Renal cortical epithelial cell (primary cell): ENCODE measurements around the gene YIPF6. TPM values are rescaled to one million over a fixed set of nuclear protein-coding genes. Genes with fewer than 3 reads are reported as not detected.
"Not testable (repeated sequence)": the region's sequence is repeated elsewhere in the genome, so short reads cannot be mapped to it uniquely, and the experiment has no call there.

ENCODE experiments used
- DNase-seq: peaks from one replicate; pipeline ENCODE4 v3.0.0-alpha.2; 2011; ENCODE audit warnings: low read depth
- total RNA-seq: library from RNA; depleted of rRNA; stranded (reverse); fragments of >200 nt; gene quantifications from 2 replicates; pipeline ENCODE4 v1.2.3, GENCODE V29; 2014

The YIPF6 gene, protein sequence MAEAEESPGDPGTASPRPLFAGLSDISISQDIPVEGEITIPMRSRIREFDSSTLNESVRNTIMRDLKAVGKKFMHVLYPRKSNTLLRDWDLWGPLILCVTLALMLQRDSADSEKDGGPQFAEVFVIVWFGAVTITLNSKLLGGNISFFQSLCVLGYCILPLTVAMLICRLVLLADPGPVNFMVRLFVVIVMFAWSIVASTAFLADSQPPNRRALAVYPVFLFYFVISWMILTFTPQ
- total RNA-seq, result 43.7 and 44.8 TPM in 2 replicates

DNA sequence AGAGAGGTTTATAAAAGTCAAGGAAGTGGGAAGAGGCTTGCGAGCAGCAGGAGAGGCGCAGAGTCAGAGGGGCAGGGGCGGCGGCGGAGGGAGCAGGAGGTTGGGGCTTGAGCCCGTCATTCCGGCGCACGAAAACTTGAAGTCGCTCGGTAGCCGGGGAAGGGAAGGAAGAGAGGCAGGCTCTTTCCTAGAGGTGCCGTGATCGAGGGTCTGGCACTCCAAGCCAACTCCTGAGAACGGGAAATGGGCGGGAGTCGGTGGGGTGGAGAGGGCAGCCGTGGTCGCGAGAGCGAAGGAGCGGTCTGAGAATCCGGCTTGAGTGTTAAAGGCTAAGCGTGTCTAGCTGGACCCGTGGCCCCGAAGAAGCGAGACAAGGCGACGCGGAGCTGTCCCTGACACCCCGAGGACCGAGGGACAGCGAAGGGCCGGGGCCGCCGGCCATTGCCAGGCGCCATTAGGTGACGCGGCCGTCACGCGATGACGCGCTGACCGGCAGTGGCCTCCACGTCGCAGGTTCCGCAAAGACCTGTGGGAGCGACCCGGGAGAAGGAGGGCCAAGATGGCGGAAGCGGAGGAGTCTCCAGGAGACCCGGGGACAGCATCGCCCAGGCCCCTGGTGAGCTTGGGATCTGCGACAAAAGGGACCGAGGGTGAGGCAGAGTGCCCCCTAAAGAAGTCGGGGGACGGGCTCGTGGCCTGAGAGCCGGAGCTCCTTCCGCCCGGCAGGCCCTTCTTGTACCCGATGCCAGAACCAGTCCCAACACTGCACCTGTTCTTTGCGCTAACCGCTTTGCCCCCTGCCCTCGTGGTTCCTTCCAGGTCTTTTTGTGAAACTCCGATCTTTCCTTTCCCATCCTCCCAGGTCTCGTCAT, at the start of gene YIPF6:
Gene YIPF6 (plus strand): TSS at position 544 of the 872 bp plus-strand sequence. CDS start 16 bp downstream, at position 560.
- DNase-seq, result peak; percentile 39

DNA sequence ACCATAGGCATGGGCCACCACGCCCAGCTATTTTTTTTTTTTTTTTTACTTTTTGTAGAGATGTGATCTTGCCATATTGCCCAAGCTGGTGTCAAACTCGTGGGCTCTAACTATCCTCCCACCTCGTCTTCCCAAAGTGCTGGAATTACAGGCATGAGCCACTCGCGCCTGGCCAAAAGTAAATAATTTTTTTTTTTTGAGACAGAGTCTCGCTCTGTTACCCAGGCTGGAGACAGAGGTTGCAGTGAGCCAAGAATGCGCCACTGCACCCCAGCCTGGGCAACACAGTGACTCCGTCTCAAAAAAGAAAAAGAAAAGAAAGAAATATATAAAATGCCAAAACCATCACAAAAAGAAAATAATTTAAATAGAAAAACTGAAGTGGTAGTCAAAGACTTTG, 47.1 kb upstream of the YIPF6 start:
- DNase-seq, result no peak

DNA sequence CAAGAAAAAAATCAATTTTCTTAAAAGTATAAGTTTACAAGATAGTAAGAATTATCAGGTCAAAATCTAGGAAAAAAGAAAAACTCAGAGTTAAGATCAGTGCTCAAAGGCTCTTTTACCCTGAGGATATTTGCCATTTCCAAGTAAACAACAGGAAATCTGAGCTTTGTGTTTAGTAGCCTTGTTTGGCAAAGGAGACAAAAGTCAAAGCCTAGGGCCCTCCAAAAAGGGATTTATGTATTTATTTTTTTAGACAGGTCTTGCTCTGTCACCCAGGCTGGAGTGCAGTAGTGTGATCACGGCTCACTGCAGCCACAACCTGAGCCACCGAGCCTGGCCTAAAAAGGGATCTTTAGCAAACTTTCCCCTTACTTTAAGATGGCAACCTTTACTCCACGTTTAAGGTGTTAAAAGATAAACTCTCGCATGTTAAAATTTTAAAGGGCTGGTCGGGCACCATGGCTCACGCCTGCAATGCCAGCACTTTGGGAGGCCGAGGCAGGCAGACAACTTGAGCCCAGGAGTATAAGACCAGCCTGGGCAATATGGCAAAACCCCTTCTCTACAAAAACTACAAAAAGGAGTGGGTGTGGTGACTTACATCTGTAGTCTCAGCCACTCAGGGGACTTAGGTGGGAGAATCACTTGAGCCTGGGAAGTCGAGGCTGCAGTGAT, 44.2 kb upstream of the YIPF6 start:
- no peak for DNase-seq

DNA sequence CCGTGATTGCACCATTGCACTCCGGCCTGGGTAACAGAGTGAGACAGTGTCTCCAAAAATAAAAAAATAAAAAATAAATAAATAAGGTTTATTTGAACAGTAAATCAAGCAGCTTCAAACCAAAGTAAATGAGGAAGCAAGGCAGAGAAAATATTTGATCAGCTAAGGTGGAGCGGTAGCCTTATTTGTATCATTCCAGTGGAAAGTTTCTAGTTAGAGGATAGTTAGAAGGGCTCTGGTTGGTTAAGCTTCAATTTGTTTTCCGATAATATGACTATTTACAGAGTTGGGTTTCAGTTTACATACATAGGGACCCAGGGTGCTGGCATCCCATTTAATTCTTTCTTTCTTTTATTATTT, 43.7 kb upstream of the YIPF6 start:
- no peak for DNase-seq

DNA sequence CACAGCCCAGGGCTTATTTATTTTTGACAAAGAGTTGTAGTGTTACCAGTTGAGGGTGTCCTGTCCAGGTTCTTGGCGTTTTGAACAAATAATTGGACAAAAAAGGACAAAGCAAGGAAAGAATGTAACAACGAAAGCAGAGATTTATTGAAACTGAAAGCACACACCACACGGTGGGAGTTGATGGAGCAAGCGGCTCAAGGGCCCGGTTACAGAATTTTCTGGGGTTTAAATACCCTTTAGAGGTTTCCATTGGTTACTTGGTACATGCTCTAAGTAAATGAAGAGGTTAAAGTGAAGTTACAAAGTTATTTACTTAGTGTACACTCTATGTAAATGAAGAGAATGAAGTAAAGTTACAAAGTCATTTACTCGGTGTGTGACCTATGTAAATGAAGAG, 37.8 kb upstream of the YIPF6 start:
- no peak for DNase-seq

DNA sequence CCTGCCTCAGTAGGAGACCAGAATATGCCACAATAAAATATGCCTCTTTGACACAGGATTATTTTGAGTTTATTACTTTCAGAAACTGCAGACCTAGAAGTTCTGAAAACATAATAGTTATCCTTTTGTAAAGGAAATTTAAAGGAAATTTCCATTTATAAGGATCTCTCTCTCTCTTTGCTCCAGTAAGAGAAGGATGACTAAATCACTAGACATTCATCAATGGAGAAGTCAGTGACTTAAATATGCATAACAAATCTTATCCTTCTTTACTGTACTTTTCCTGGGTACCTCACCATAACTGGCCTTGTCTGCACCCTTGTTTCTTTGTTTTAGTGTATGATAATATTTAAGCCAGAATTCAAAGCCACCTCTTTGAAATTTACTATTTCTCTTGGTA, 37.3 kb upstream of the YIPF6 start:
- no peak for DNase-seq

DNA sequence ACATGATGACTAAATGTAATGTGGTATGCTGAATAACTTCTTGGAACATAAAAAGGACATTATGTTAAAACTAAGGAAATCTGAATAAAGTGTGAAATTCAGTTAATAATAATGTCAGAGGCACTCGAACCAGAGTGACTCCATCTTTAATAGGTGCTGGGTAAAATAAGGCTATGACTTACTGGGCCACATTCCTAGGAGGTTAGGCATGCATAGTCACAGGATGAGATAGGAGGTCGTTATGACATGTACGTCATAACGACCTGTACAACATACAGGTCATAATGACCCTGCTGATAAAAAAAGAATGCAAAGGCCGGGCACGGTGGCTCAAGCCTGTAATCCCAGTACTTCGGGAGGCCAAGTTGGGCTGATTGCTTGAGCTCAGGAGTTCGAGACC, 36.7 kb upstream of the YIPF6 start:
- DNase-seq, result no peak

DNA sequence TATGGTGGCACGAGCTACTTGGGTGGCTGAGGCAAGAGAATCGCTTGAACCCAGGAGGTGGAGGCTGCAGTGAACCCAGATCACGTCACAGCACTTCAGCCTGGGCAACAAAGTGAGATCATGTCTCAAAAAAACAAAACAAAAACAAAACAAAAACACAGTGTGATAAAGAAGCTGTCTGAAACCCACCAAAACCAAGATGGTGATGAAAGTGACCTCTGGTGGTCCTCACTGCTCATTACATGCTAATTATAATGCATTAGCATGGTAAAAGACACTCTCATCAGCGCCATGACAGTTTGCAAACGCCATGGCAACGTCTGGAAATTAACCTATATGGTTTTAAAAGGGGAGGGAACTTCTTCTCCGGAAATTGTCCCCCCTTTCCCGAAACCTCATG, 36.2 kb upstream of the YIPF6 start:
- DNase-seq, result peak; percentile 33

DNA sequence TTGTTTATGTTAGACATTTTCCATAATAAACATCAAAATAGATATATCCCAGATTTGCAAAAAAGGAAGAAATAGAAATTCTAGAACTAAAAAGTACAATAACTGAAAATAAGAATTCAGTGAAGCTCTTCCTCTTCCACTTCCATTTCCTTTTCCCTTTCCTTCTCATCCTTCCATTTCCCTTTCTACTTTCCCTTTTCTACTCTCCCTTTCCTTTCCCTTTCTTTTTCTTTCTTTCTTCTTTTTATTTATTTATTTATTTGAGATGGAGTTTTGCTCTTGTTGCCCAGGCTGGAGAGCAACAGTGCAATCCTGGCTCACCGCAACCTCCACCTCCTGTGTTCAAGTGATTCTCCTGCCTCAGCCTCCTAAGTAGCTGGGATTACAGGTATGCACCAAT, 35.0 kb upstream of the YIPF6 start:
- no peak for DNase-seq

DNA sequence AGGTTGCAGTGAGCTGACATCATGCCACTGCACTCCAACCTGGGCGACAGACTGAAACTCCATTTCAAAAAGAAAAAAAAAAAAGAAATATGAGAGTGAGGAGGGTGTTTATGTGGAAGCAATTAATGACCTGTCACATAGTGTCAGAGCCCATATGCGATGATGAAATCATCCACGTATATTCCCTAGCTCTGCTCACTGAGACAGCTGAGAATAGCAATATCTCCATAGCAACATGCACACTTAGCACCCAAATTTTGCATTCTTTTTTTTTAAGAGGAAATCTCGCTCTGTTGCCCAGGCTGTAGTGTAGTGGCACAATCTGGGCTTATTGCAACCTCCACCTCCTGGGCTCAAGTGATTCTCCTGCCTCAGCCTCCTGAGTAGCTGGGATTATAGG, 34.1 kb upstream of the YIPF6 start:
- no peak for DNase-seq

DNA sequence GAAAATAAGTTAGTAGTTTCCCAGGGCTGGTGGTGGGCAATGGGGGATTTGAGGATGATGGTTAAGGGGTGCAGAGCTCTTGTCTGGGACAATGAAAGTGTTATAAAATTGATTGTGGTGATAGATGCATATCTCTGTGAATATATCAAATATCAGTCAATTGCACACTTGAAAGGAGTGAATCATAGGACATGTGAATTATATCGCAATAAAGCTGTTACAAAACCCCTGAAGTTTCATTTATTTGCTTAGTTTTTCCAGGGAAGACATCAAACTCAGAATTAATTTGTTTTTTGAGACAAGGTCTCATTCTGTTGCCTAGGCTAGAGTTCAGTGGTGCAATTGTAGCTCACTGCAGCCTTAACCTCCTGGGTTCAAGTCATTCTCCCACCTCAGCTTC, 17.9 kb upstream of the YIPF6 start:
- DNase-seq, result no peak

DNA sequence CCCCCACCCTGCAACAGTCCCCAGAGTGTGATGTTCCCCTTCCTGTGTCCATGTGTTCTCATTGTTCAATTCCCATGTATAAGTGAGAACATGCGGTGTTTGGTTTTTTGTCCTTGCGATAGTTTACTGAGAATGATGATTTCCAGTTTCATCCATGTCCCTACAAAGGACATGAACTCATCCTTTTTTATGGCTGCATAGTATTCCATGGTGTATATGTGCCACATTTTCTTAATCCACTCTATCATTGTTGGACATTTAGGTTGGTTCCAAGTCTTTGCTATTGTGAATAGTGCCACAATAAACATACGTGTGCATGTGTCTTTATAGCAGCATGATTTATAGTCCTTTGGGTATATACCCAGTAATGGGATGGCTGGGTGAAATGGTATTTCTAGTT, 12.7 kb upstream of the YIPF6 start:
- not testable (repeated sequence) for DNase-seq

DNA sequence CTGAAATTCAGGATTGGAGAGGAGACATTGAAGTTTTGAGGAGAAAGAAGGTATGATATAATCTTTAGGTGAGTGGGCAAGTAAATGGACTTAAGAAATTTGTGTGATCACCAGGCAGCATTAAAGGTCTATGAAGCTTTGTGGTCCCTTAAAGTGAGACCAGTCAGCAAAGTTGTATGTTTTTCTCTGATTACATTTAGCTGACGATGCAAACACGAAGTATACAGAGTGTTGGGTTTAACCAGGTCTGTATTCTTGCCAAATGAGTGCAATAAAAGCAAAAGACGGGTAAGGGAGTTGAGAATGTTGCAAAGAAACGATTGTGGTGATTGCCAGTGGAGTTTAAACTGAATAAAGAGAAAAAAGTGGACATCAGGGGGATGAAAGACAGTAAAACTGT, 11.6 kb upstream of the YIPF6 start:
- DNase-seq, result no peak

DNA sequence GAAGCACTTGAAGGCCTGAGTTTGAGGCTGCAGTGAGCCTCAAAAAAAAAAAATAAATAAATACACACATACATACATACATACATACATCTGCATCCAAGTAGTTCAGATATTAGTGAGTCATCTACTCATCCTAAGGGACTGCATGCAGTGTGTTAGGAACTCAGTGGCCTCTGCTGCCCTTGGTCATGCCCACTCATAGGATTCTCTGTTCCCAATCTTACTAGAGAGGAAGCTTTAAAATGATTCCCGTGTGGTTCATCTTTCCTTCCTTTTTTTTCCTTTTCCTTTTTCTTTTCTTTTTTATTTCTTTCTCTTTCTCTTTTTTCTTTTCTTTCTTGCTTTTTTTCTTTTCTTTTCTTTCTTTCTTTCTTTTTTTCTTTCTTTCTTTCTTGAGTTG, 10.9 kb upstream of the YIPF6 start:
- DNase-seq, result no peak

DNA sequence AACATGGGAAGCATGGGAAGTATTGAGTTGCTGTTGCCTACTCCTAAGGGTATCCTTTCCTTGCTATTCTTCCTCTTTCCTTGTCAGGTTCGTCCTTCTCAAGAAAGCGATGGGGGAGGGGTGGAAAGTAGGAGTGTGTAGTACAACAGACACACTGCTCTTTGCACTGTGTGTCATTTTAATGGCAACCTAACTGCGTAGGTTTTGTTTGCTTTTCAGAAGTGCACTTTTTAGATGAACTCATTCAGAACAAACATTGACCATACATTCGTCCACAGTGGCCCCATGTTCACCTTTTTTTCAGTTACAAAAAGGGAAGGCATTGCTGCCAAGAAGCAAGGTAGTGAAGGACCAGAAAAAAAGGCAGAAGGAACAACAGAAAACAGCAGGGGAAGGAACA, 10.2 kb upstream of the YIPF6 start:
- DNase-seq, result no peak

DNA sequence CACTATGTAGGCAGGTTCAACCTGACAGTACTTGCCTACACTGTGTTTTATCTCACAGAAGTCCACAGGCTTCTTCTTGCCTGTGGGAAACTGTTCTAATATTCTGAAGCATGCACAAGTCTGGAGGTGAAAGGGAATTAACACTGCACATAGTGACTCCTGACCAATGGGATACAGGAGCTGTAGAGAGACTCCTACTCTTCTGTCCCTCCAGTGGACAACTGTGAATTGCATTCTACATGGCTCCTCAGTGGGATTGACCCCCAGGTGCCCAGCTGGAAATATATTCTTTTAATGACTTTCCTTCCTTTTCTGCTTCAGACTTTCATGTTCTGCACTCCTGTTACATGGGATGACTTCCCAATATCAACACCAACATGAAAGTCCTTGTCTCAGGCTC, 8.2 kb upstream of the YIPF6 start:
- DNase-seq, result peak; percentile 28

DNA sequence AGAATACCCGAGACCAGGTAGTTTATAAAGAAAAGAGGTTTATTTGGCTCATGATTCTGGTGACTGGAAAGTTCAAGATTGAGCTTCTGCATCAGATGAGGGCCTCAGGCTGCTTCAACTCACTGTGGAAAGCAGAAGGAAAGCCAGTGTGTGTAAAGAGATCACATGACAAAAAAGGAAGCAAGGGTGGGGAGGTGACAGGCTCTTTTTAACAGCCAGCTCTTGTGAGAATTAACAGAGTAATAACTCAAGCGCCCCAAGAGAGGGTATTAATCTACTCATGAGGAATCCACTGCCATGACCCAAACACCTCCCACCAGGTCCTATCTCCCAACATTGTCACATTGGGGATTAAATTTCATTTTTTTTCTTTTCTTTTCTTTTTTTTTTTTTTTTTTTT, 6.3 kb upstream of the YIPF6 start:
- no peak for DNase-seq

DNA sequence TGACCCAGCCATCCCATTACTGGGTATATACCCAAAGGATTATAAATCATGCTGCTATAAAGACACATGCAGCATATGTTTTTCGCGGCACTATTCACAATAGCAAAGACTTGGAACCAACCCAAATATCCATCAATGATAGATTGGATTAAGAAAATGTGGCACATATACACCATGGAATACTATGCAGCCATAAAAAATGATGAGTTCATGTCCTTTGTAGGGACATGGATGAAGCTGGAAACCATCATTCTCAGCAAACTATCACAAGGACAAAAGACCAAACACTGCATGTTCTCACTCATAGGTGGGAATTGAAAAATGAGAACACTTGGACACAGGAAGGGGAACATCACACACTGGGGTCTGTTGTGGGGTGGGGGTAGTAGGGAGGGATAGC, 5.1 kb upstream of the YIPF6 start:
- DNase-seq, result not testable (repeated sequence)

DNA sequence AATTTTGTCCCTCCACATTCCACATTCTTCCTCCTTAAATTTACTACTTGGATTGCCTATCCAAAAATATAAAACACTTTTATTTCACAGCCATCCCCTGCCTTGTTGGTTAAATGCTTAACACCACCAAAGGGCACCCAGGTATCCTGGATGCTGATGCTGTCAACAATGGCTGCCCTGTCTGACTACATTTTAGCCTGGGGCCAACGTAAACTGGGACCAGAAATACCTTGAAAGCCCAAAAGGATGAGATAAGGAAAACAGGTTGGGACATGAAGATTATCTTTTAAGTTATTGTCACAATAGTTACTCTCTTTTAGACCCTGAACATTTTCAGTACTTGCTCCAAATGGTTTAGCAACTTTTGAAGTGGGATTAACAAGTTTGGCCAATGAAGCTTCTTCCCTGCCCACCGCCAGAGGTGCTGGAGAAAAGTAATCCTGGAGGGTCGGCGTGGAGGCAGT, 775 bp upstream of the YIPF6 start:
- peak; percentile 26 for DNase-seq

DNA sequence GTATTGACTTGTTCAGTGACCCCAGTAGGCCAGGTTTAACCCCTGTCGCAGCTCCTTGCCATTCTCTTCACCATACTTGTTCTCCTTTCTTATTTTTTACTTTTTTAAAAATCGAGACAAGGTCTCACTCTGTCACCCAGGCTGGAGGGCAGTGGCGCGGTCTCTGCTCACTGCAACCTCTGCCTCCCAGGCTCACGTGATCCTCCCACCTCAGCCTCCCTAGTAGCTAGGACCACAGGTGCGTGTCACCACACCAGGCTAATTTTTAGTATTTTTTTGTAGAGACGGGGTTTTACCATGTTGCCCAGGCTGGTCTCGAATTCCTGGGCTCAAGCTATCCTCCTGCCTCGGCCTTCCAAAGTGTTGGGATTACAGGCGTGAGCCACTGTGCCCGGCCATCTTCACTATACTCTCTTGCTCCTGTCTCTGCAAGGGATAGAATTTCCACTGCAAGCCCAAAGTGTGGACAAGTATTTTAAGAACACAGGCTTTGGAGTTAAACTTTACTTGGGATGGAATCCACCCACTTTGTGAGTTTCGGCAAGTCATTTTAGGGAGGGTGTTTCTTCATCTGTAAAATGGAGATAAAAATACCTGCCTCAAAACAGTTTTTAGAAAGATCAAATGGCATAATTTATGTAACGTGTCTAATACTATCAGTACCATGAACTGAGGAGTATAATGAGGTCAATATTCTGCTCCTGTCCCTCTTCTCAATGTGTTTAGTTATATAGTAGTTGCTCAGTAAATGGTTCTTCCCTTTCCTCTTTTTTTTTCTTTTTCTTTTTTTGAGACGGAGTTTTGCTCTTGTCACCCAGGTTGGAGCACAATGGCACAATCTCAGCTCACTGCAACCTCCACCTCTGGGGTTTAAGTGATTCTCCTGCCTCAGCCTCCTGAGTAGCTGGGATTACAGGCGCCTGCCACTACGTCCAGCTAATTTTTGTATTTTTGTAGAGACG, 973 bp downstream of the YIPF6 start:
- no peak for DNase-seq

DNA sequence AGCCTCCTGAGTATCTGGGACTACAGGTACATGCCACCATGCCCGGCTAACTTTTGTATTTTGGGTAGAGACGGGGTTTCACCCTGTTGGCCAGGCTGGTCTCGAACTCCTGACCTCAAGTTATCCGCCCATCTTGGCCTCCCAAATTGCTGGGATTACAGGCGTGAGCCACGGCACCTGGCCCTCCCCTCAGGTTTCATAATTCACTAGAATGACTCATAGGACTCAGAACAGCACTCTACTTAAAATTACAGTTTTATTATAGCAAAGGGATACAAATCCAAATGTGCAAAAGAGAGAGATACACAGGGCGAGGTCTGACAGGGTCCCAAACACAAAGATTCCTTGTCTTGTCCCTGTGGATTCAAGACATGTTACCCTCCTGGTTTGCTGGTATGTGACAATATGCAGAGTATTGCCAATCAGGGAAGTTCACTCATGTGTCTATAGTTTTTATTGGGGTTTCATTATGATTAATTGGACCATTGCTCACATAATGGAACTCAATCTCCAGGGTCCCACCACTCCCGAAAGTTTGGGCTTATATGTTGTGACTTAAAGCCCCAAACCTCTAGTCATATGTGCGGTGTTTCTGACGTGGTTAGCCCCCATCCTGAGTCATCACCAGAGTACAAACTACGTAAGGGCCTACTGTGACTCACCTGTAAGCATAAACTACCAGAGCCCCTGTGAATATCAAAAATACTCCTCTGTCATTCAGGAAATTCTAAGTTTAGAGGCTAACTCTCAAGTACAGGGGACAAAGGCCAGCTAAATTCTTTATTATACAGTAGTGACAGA, 5.2 kb downstream of the YIPF6 start:
- DNase-seq, result peak; percentile 61
